ENCODE results near the gene LAG3.

Gene LAG3

GRCh38 chr12:6824085-6824775, 51.9 kb downstream of the LAG3 start:
- DNase-seq (ENCODE audit: low read depth) = no peak

- no peak for DNase-seq (ENCODE audit: low read depth)
Observed at GRCh38 chr12:6824901-6825381, 52.6 kb downstream of the LAG3 start.

GRCh38 chr12:6825398-6826124, 53.2 kb downstream of the LAG3 start:
- DNase-seq (ENCODE audit: low read depth) = peak; percentile 65

GRCh38 chr12:6826125-6826733, 53.9 kb downstream of the LAG3 start:
- DNase-seq (ENCODE audit: low read depth) = no peak

- no peak for DNase-seq (ENCODE audit: low read depth)
Observed at GRCh38 chr12:6826734-6827436, 54.6 kb downstream of the LAG3 start.

- DNase-seq (ENCODE audit: low read depth) = no peak
Observed at GRCh38 chr12:6827437-6827911, 55.2 kb downstream of the LAG3 start.
